NCI-H1417 (cell line): ENCODE measurements around the gene JDP2.

ENCODE experiments used
- DNase-seq, 3 experiments: peaks; one replicate each; lab custom pipeline; 2025; lab: John Stamatoyannopoulos, UW

The JDP2 gene

DNA sequence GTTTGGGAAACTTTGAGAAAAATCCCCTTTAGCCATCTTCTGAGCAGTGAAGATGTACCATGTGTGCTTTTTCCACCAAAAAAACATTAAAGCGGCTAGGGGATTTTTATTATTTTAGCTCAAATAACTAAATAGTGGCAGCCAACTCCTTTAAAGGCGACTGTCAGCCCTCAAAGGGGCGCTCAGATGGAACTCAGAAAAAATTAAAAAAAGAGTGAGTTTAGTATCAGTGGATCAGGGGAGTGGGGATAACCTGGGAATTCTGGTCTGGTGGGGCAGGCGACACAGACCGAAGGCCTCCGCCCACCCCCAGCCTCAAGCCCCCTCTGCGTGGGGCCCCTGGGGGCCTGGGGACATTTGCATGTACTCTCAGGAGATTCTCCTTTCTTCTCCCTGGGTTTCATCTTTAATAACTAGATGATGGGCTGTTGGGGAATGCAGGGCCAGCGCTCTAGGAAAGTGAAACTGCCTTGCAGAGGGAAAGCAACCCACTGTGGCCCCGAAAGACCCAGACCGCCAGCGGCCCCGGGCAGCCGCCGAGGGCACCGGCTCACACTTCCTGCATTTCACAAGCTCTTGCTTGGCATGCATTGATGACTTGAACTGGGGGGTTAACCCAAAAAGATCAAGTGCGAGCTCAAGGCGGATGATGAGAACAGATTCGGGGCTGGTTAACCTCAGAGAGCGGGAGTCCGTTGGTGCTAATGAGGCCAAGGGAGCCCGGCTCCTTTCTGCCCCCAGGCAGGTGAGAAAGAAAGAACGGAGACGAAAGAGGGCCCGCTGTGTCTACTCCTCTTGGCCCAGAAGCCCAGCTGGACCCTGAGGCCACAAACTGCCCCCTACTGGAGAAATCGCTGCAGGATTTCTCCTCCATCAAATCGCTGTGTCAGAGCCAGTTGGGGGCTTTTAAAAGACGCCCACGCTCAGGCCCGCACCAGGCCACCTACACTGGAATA lies 87.1 kb downstream of the JDP2 start:
- DNase-seq: no peak

DNA sequence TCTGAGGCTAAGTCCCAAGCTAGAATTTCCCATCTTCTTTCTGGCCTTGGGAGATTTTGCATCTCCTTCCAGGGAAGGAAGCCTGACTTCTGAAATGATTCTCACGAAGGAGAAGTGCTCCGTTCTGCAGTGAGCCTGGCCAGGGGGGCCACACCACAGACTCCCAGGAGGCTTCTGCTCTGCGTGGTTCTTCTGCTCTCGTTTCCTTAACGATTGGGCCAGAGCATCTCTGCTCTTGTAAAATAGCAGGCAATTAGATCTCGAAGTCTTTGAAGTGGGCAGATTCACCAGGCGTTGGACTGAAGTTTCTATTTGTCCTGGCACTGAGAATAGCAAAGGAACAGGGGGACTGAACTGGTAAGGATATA lies 87.8 kb downstream of the JDP2 start:
- DNase-seq: no peak

DNA sequence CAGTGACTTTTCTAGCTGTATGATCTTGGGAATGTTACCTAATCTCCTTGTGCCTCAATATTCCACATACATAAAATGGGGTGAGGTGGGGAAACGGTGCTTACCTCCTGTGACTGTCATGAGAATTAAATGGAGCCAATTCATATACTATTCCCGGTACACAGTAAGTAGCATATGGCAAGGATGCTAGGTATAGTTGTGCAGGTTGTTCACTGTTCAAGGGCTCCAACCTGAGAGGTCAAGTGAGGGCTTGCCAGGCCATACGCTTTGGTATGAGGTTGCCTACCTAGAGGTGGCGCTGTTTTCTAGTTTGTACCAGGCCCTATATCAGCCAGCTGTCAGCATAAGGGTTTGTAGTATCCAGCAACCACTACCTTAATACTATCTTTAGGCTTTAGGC lies 90.8 kb downstream of the JDP2 start:
- no peak for DNase-seq

DNA sequence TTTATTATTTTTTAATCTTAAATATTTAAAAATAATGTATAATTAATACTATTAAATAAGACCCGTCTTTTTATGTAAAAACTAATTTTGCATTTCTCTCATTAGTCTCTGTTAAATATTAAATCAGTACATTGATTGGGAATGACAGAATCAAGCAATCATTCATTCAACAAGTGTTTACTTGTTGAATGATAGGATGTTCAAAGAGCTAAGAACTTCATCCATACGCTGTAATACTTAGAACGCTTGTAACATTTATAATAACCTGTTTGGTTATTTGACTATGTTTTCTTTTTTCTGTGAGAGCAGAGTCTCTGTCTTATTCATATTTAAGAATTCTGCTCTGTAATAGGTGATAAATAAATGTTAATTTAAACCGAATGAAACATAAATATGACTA lies 91.6 kb downstream of the JDP2 start:
- no peak for DNase-seq

DNA sequence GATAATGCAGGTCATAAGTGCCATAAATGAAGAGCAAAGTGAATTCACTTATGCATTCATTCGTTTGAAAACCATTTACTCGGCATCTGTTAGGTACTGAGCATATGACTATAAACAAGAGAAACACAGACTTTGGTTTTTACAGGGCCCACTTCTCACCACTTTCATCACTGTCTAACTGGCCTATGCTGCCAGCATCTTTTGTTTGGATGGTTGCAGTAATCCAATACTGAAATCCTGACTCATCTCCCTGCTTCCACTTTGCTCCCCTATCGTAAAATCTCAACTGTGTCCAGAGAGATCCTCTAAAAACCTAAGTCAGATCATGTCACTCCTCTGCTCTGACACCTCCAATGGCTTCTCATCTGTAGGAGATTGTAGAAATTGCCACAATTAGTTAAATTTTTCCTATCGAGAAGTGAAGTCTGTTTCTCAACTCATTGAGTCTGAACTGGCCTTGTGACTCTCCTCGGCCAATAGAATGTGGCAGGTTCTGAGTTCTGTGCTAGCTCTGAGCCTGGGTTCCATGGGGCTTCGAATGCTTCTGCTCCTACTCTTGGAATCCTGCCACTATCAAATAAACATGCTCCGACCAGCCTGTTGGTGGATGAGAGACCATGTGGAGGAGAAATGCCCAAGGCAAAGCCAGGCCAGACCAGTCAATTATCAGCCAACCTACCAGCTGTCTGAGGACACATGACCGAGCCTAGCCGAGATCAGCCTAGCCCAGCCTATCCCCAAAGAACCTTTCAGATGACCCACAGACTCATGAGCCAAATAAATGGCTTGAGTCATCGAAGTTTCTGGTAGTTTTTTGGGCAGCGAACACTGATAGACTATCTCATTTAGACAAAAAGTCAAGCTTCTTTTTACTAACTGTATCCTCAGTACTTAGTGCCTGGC lies 92.3 kb downstream of the JDP2 start:
- DNase-seq: no peak

DNA sequence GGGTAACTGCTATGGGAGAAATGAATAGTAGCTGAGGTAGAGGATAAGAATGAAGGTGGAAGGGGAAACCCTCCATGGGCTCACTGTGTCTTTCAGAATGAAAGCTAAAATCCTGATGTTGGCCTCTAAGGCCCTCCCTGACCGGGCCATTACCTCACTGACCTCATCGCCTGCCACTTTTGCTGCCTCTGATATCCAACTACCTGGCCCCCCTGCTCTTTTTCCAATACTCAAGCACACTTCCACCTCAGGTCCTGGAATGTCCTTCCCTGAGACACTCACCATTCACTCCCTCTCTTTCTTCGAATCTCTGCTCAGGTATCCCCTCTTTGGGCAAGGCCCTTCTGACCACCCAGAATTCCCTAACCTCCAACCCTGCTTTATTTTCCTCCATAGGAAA lies 93.0 kb downstream of the JDP2 start:
- no peak for DNase-seq

DNA sequence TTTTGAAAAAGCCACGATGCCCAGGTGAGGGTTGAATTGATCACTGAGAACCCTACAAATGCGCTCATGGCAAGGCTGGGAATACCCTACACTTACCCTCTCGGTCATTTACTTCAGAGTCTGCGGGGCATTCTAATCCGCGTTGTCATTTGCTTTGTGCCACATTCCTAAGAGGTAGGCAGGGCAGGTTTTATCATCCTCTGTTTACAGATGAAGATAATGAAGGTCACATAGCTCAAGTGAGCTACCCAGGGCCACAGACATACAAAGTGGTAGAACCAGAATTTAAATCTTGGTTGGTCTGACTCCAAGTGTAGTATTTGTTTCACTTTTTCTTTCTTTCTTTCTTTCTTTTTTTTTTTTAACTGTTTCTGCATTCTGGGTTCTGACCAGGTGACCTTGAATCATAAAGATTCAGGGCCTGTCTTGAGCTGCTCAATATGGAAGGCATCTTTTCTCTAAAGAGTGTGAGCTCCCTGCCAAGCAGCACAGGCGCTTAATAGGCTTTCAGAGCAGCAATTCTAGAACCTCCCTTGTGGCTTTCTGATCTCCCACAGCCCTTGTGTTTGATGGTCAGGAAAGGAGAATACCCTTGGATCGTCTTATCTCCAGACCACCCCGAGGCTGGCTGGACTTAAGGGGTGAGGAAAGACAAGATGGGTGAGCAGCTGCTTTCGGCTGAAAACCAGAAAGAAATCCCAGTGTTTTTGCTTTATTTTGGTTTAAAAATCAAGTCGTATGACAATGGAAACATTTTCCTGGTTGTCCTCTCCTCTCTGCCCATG lies 93.8 kb downstream of the JDP2 start:
- DNase-seq: no peak

DNA sequence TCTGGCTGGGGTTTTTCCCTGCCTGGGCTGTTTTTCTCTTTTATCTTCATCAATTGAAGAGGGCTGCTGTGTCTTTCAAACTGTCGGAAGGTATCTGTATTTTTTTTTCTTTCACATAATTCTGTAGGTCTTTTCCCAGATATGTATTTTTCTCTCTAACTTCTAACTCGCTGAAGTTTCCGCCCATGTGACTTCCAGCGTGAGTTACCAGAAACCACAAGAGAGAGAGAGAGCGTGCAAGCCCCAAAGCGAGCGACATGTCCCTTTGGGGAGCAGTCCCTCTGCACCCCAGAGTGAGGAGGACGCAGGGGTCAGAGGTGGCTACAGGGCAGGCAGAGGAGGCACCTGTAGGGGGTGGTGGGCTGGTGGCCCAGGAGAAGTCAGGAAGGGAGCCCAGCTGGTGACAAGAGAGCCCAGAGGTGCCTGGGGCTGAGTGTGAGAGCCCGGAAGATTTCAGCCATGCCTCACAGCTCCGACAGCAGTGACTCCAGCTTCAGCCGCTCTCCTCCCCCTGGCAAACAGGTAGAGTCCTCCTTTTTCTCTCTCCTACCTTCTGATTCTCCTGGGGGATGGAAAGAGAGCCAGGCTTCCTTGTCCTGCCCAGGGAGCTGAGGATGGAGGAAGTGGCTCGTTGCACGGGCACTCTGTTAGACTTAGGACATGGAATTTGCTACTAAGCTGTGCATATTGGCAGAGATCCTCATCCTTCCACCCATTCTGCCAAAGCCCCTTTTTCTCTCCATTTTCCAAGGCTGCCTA lies 94.6 kb downstream of the JDP2 start, which contains the start of gene BATF:
TSS of gene BATF (plus strand) at position 246 of the 759 bp plus-strand sequence. CDS start at position 460, 214 bp downstream.
- DNase-seq: no peak

DNA sequence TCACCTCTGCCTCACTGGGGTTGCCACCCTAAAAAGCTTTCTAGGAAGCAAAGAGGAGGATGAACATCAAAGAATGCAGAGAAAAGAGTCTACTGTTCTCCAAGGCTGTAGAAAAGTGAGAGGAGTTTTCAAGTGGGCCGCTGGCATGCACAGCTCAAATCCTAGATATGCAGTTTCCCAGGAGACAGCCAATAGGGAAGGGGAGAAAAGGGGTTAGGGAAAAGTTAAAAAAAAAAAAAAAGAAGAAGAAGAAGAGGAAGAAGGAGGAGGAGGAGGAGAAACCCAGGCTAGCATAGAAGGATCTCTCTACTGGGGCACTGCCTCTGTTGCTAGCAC lies 95.1 kb downstream of the JDP2 start:
- no peak for DNase-seq
